H1 (cell line): ENCODE data around the gene SLC66A1. TPM values are rescaled to one million over a fixed set of nuclear protein-coding genes. Genes with fewer than 3 reads are reported as not detected.

Experiments used
- CTCF ChIA-PET: fragments of 300-600 bp; sonication (Branson Sonifier 250); formaldehyde crosslinking; loops from one replicate; lab custom pipeline; 2021; ENCODE audit not compliant: partially characterized antibody; lab: Charles Lee
- POLR2A ChIA-PET: fragments of 300-600 bp; sonication (Branson Sonifier 250); formaldehyde crosslinking; loops from one replicate; lab custom pipeline; 2021; ENCODE audit warnings: inconsistent platforms; ENCODE audit not compliant: partially characterized antibody; lab: Charles Lee
- DNase-seq, 2 experiments: peaks; one replicate each; pipeline versions ENCODE4 v3.0.0 to v3.0.0-alpha.2; 2010 to 2022; ENCODE audit warnings: low spot score in 2 of 2, low read depth in 1 of 2, mixed read lengths in 1 of 2
- FAIRE-seq: peaks from 2 replicates; lab custom pipeline; 2011; peaks lifted over from hg19 to GRCh38; lab: Jason Lieb, UNC
- H2AFZ ChIP-seq: 2 replicates; pipeline ENCODE4 v1.8.1; 2012; ENCODE audit warnings: low read length, inconsistent platforms
- H2AK5ac ChIP-seq: 2 replicates; pipeline ENCODE4 v1.6.1; 2013; ENCODE audit warnings: low read depth, low read length
- H2BK120ac ChIP-seq: replicated peaks from 2 replicates; pipeline ENCODE3; 2013; ENCODE audit warnings: low read depth, low read length, inconsistent platforms
- H2BK12ac ChIP-seq: 2 replicates; pipeline ENCODE4 v1.6.1; 2013; ENCODE audit warnings: low read depth, low read length
- H2BK15ac ChIP-seq: 2 replicates; pipeline ENCODE4 v1.6.1; 2013; ENCODE audit warnings: low read length
- H2BK20ac ChIP-seq: 2 replicates; pipeline ENCODE4 v1.6.1; 2013; ENCODE audit warnings: low read length
- H2BK5ac ChIP-seq: 2 replicates; pipeline ENCODE4 v1.6.1; 2013; ENCODE audit warnings: low read depth, low read length
- H3K14ac ChIP-seq: 2 replicates; pipeline ENCODE4 v1.6.1; 2013; ENCODE audit warnings: inconsistent platforms; ENCODE audit not compliant: insufficient read length
- H3K18ac ChIP-seq: 2 replicates; pipeline ENCODE4 v1.6.1; 2013; ENCODE audit warnings: low read length; ENCODE audit errors: extremely low read depth
- H3K23ac ChIP-seq: 2 replicates; pipeline ENCODE4 v1.6.1; 2013; ENCODE audit warnings: inconsistent platforms; ENCODE audit not compliant: insufficient read length
- H3K23me2 ChIP-seq: 2 replicates; pipeline ENCODE4 v1.6.1; 2013; ENCODE audit warnings: low read depth, low read length
- H3K27ac ChIP-seq: 2 replicates; pipeline ENCODE4 v1.6.1; 2011; ENCODE audit warnings: low read depth, low read length, inconsistent platforms
- H3K27me3 ChIP-seq, 4 experiments: replicated peaks in 1 of 4; 1 replicate in 1 of 4; 2 replicates in 3 of 4; pipeline versions ENCODE4 v1.6.1 to v1.8.1; 2011 to 2013; ENCODE audit warnings: low read length in 3 of 4, mild to moderate bottlenecking in 3 of 4, inconsistent platforms in 2 of 4, mixed read lengths in 2 of 4, moderate library complexity in 1 of 4; ENCODE audit not compliant: control insufficient read depth in 3 of 4, insufficient read depth in 3 of 4; ENCODE audit errors: extremely low read depth in 1 of 4
- H3K36me3 ChIP-seq, 4 experiments: 2 replicates each; pipeline versions ENCODE4 v1.6.1 to v1.8.1; 2011 to 2013; ENCODE audit warnings: mild to moderate bottlenecking in 4 of 4, low read length in 3 of 4, moderate library complexity in 2 of 4, control low read depth in 1 of 4, inconsistent platforms in 1 of 4; ENCODE audit not compliant: insufficient read depth in 4 of 4, control insufficient read depth in 2 of 4
- H3K4ac ChIP-seq: replicated peaks from 2 replicates; pipeline ENCODE3; 2013; ENCODE audit warnings: low read length, low read depth, mixed read lengths, inconsistent platforms; ENCODE audit not compliant: insufficient read length
- H3K4me1 ChIP-seq, 4 experiments: replicated peaks in 1 of 4; 1 replicate in 1 of 4; 2 replicates in 3 of 4; pipeline versions ENCODE4 v1.6.1 to v1.8.1; 2011 to 2013; ENCODE audit warnings: low read length in 3 of 4, inconsistent platforms in 2 of 4, mixed read lengths in 1 of 4; ENCODE audit not compliant: insufficient read depth in 4 of 4, control insufficient read depth in 3 of 4
- H3K4me2 ChIP-seq, 2 experiments: 2 replicates each; pipeline versions ENCODE4 v1.6.1 to v1.8.1; 2011 to 2013; ENCODE audit warnings: low read depth in 2 of 2, low read length in 2 of 2, control low read depth in 1 of 2, inconsistent platforms in 1 of 2, mild to moderate bottlenecking in 1 of 2; ENCODE audit not compliant: insufficient read depth in 1 of 2
- H3K4me3 ChIP-seq, 4 experiments: fragments of 200-600, 300-600 bp in 1 of 4; sonication (generic), shearing (Covaris generic), sonication (Bioruptor Twin) in 1 of 4; 2 replicates each; pipeline versions ENCODE4 v1.5.1 to v1.8.1; 2011 to 2016; ENCODE audit warnings: low read length in 4 of 4, low read depth in 3 of 4, control low read depth in 2 of 4, inconsistent platforms in 2 of 4, mild to moderate bottlenecking in 2 of 4, mixed read lengths in 1 of 4, moderate library complexity in 1 of 4; ENCODE audit not compliant: insufficient read depth in 2 of 4; ENCODE audit errors: extremely low read depth in 1 of 4
- H3K56ac ChIP-seq: replicated peaks from 2 replicates; pipeline ENCODE3; 2013; ENCODE audit warnings: low read depth, mild to moderate bottlenecking, mixed read lengths, low read length, inconsistent platforms; ENCODE audit not compliant: insufficient read length
- H3K79me1 ChIP-seq: 2 replicates; pipeline ENCODE4 v1.6.1; 2013; ENCODE audit warnings: low read depth, low read length, control low read depth
- H3K79me2 ChIP-seq, 2 experiments: 2 replicates each; pipeline versions ENCODE4 v1.6.1 to v1.8.1; 2012 to 2013; ENCODE audit warnings: low read length in 2 of 2, mild to moderate bottlenecking in 2 of 2, inconsistent platforms in 1 of 2; ENCODE audit not compliant: insufficient read depth in 2 of 2, control insufficient read depth in 1 of 2
- H3K9ac ChIP-seq, 4 experiments: replicated peaks in 1 of 4; 1 replicate in 1 of 4; 2 replicates in 3 of 4; pipeline versions ENCODE4 v1.6.1 to v1.8.1; 2011 to 2013; ENCODE audit warnings: low read depth in 3 of 4, low read length in 3 of 4, control low read depth in 2 of 4, mild to moderate bottlenecking in 2 of 4, moderate library complexity in 2 of 4, inconsistent platforms in 1 of 4; ENCODE audit errors: extremely low read depth in 1 of 4
- H3K9me3 ChIP-seq, 2 experiments: 2 replicates each; pipeline versions ENCODE4 v1.6.1 to v1.8.1; 2012 to 2013; ENCODE audit warnings: mild to moderate bottlenecking in 2 of 2, moderate library complexity in 2 of 2, control low read depth in 1 of 2, inconsistent platforms in 1 of 2, low read depth in 1 of 2, low read length in 1 of 2, mixed read lengths in 1 of 2; ENCODE audit not compliant: insufficient read depth in 2 of 2
- H4K20me1 ChIP-seq, 2 experiments: replicated peaks in 1 of 2; 2 replicates each; pipeline versions ENCODE3 to v1.8.1; 2011 to 2013; ENCODE audit warnings: inconsistent platforms in 2 of 2, low read length in 2 of 2, mild to moderate bottlenecking in 1 of 2; ENCODE audit not compliant: insufficient read depth in 2 of 2, control insufficient read depth in 1 of 2
- H4K5ac ChIP-seq: 2 replicates; pipeline ENCODE4 v1.6.1; 2013; ENCODE audit warnings: low read length, low read depth, mixed read lengths, inconsistent platforms; ENCODE audit not compliant: insufficient read length
- H4K8ac ChIP-seq: 2 replicates; pipeline ENCODE4 v1.8.0; 2013; ENCODE audit warnings: mild to moderate bottlenecking, moderate library complexity, low read length, inconsistent platforms; ENCODE audit not compliant: insufficient read depth; ENCODE audit errors: extremely low read depth
- H4K91ac ChIP-seq: replicated peaks from 2 replicates; pipeline ENCODE3; 2013; ENCODE audit warnings: low read length, mixed read lengths, inconsistent platforms; ENCODE audit not compliant: insufficient read length
- BRCA1 ChIP-seq: IDR thresholded peaks from 2 replicates; pipeline ENCODE4 v1.6.1; 2012; ENCODE audit warnings: low read depth, low read length, improper control_type of control experiment
- CBX5 ChIP-seq: fragments of 300-800, 300-1000 bp; sonication (generic); IDR thresholded peaks from 2 replicates; pipeline ENCODE4 v1.7.1; 2016; ENCODE audit warnings: antibody characterized with exemption, low read length, low read depth
- GTF2F1 ChIP-seq: IDR thresholded peaks from 2 replicates; pipeline ENCODE4 v1.6.1; 2012; ENCODE audit warnings: low read depth, low read length, improper control_type of control experiment, borderline replicate concordance
- SIN3A ChIP-seq, 2 experiments: IDR thresholded peaks in 1 of 2; conservative IDR thresholded peaks in 1 of 2; 2 replicates each; pipeline ENCODE4 v1.6.1; 2011 to 2012; ENCODE audit warnings: low read length in 2 of 2, improper control_type of control experiment in 1 of 2, low read depth in 1 of 2, mild to moderate bottlenecking in 1 of 2
- TCF12 ChIP-seq: IDR thresholded peaks from 2 replicates; pipeline ENCODE4 v1.6.1; 2011; ENCODE audit warnings: low read depth, mild to moderate bottlenecking, low read length
- WGBS, 2 experiments: shearing (Covaris generic) in 1 of 2; methylation state at CpG; one replicate each; pipeline versions ENCODE4 v1.1.6 to v1.1.7; 2013 to 2015; ENCODE audit warnings: low lambda C conversion rate in 2 of 2, mixed read lengths in 2 of 2, inconsistent platforms in 1 of 2, low coverage in 1 of 2, missing lambda C conversion rate in 1 of 2; ENCODE audit not compliant: insufficient replicate concordance in 2 of 2, insufficient coverage in 1 of 2, insufficient read length in 1 of 2; ENCODE audit errors: extremely low coverage in 1 of 2, missing lambda C conversion rate in 1 of 2; 5-methylcytosine and 5-hydroxymethylcytosine counted together
- polyA plus RNA-seq, 7 experiments: library from polyadenylated mRNA; depleted of rRNA in 3 of 7; stranded (reverse) in 5 of 7; unstranded in 2 of 7; fragments of >200 nt in 5 of 7; fragments of 200-250 nt in 2 of 7; gene quantifications; 1 replicate in 5 of 7; 2 replicates in 1 of 7; 4 replicates in 1 of 7; pipeline versions ENCODE4 v1.2.1 to v1.2.3, GENCODE V29; 2011 to 2013; ENCODE audit warnings: missing spikeins in 2 of 7, mixed read lengths in 2 of 7
- total RNA-seq: library from RNA; stranded (reverse); fragmentation: NEBNext Ultra II Directional; extraction: Animal tissue kit (Norgen Biotek cat#: 25700); gene quantifications from 2 replicates; pipeline ENCODE4 v1.2.1, GENCODE V29; 2021

SLC66A1 gene
- total and polyA plus RNA-seq, 2 of the 8 experiments (the other 6 are each of a cell fraction or from before 2014, with no cell fraction given), result 16.8 to 27.9 TPM

DNA sequence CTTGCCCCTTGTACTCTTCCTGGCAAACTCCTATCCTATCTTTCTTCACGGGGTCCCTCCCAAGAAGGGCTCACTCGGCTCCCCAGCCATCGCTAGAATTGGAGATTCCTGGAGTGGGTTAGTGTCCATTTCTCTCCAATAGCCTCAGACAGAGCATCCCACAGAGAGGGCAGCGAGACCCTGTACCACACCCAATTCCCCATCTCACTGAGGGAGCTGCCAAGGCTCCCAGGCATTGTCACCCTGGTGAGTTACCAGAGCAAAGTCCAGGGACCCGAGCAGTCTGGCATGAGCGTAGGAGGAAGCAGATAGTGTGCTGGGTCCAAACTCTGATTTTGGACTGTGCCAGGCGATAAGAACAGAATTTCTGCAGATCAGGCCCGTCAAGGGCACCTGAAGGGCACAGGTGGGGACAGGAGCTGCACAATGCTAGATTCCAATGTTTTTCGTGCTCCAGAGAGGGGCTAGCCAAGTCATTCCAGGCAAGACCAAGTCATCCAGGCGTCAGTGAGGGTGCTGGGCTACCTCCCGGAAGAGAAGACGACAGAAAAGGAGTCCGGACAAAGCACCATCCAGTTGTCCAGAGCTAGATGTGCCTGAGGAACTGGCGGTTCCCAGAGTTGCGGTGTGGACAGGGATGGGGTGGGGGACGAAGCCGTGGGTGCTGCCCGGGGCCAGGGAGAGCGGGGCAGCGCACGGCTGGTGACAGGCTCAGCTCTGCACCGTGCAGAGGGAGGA is 38.9 kb upstream of the SLC66A1 start:
- no peak overlapping the region for H3K14ac ChIP-seq
- no peak overlapping the region for H3K23ac ChIP-seq
- no peak overlapping the region for H4K8ac ChIP-seq
- H3K23me2 ChIP-seq, result no peaks in the 10 kb centered on the region
- H3K18ac ChIP-seq, result no peak overlapping the region
- H2AK5ac ChIP-seq, result no peak overlapping the region
- H3K56ac ChIP-seq, result no peak overlapping the region
- H4K5ac ChIP-seq, result no peak overlapping the region
- no peak overlapping the region for H2BK15ac ChIP-seq
- H3K79me1 ChIP-seq, result no peaks in the 10 kb centered on the region
- no peak overlapping the region for H2AFZ ChIP-seq
- H2BK20ac ChIP-seq, result no peak overlapping the region
- no peak overlapping the region for H3K9ac ChIP-seq
- no peak overlapping the region for H2BK5ac ChIP-seq
- CTCF ChIA-PET, result interaction anchor here (0.8 kb wide), 1 partner anchor 365 kb away, joined by 3 read pairs; no protein-coding TSS in a partner anchor
- H4K20me1 ChIP-seq, result no peaks in the 10 kb centered on the region
- no peak overlapping the region for H3K4ac ChIP-seq
- no peak overlapping the region; a peak in 1 of 4 replicates for H3K4me2 ChIP-seq
- WGBS, 2 experiments, result 87% methylated on average over 21 of the region's 22 CpGs; no CpG with 5 or more reads in 1 of the 2 experiments
- no peak overlapping the region for H2BK12ac ChIP-seq
- H4K91ac ChIP-seq, result no peak overlapping the region
- no peak overlapping the region for H2BK120ac ChIP-seq
- peaks cover 0 to 3% (median 1%) of the 10 kb centered on the region in 4 experiments; a peak in 1 of 7 replicates for H3K27me3 ChIP-seq
- H3K9me3 ChIP-seq, result no peaks in the 10 kb centered on the region
- POLR2A ChIA-PET, result interaction anchor here (1.8 to 1.9 kb wide), 2 partner anchors 13 to 22 kb away, joined by 4 to 5 read pairs; partner anchors contain the start of genes EMC1 and MRTO4
- DNase-seq, result no peak
- FAIRE-seq, result no peak
- H3K4me3 ChIP-seq, result no peak overlapping the region
- H3K36me3 ChIP-seq, result no peaks in the 10 kb centered on the region
- H3K27ac ChIP-seq, result no peak overlapping the region
- H3K79me2 ChIP-seq, result no peaks in the 10 kb centered on the region
- no peaks in the 10 kb centered on the region for H3K4me1 ChIP-seq
- TF ChIP-seq TCF12, result no peak
- TF ChIP-seq SIN3A (conservative IDR thresholded peaks at IDR 0.05 in 1 of 2, IDR thresholded peaks at IDR 0.05 in 1 of 2; ENCODE audit: low read depth in 1 of 2, low read length in 2 of 2), result no peak
- TF ChIP-seq BRCA1, result no peak
- TF ChIP-seq CBX5, result no peak
- no peak for TF ChIP-seq GTF2F1
